DND-41 (cell line): ENCODE data around the gene DCP1B.

ENCODE experiments used
- ATAC-seq: fragments of 200-7000 bp; cut with Tn5 transposase; 3 replicates; pipeline ENCODE4 v1.9.1; 2021; ENCODE audit warnings: low read depth; ENCODE audit not compliant: insufficient read depth
- DNase-seq: peaks from one replicate; pipeline ENCODE4 v3.0.0-alpha.2; 2020
- H2AFZ ChIP-seq: 2 replicates; pipeline ENCODE4 v1.6.0; 2012; ENCODE audit warnings: low read depth, low read length
- H3K27ac ChIP-seq: 2 replicates; pipeline ENCODE4 v1.5.1; 2012; ENCODE audit warnings: low read length, inconsistent platforms
- H3K27me3 ChIP-seq: fragments of 200-600 bp; sonication (generic); 2 replicates; pipeline ENCODE4 v1.6.0; 2012; ENCODE audit warnings: low read length, mild to moderate bottlenecking, inconsistent platforms; ENCODE audit not compliant: insufficient read depth, poor library complexity
- H3K36me3 ChIP-seq: 2 replicates; pipeline ENCODE4 v1.5.1; 2012; ENCODE audit warnings: low read length, inconsistent platforms; ENCODE audit not compliant: insufficient read depth
- H3K4me1 ChIP-seq: 2 replicates; pipeline ENCODE4 v1.5.1; 2012; ENCODE audit warnings: mild to moderate bottlenecking, low read length; ENCODE audit not compliant: insufficient read depth
- H3K4me2 ChIP-seq: 2 replicates; pipeline ENCODE4 v1.6.0; 2012; ENCODE audit warnings: mild to moderate bottlenecking, moderate library complexity, low read length, inconsistent platforms; ENCODE audit not compliant: insufficient read depth
- H3K4me3 ChIP-seq, 2 experiments: fragments of 200-600 bp in 1 of 2; shearing (Covaris generic) in 1 of 2; 2 replicates each; pipeline ENCODE4 v1.5.1; 2012 to 2016; ENCODE audit warnings: inconsistent platforms in 2 of 2, low read length in 2 of 2, mild to moderate bottlenecking in 2 of 2, low read depth in 1 of 2, moderate library complexity in 1 of 2
- H3K79me2 ChIP-seq: 2 replicates; pipeline ENCODE4 v1.6.0; 2012; ENCODE audit warnings: low read length, inconsistent platforms; ENCODE audit not compliant: insufficient read depth
- H3K9ac ChIP-seq: 2 replicates; pipeline ENCODE4 v1.6.0; 2012; ENCODE audit warnings: low read depth, mild to moderate bottlenecking, inconsistent platforms, low read length, moderate library complexity
- H3K9me3 ChIP-seq: 2 replicates; pipeline ENCODE4 v1.5.1; 2012; ENCODE audit warnings: low read length, moderate library complexity, mild to moderate bottlenecking, inconsistent platforms; ENCODE audit not compliant: insufficient read depth, severe bottlenecking
- H4K20me1 ChIP-seq: 2 replicates; pipeline ENCODE4 v1.6.0; 2012; ENCODE audit warnings: low read length; ENCODE audit not compliant: insufficient read depth
- EZH2 ChIP-seq: IDR thresholded peaks from 3 replicates; pipeline ENCODE4 v1.6.1; 2012; ENCODE audit warnings: borderline replicate concordance, low read depth, mild to moderate bottlenecking, moderate library complexity, low read length, inconsistent platforms; ENCODE audit not compliant: severe bottlenecking
- TF ChIP-seq, protein P1 (sequence below): IDR thresholded peaks from 2 replicates; pipeline ENCODE4 v1.5.1; 2012; ENCODE audit warnings: borderline replicate concordance, low read length, moderate library complexity, mild to moderate bottlenecking; ENCODE audit not compliant: poor library complexity, severe bottlenecking; ENCODE audit errors: extremely low read depth

The DCP1B gene

DNA sequence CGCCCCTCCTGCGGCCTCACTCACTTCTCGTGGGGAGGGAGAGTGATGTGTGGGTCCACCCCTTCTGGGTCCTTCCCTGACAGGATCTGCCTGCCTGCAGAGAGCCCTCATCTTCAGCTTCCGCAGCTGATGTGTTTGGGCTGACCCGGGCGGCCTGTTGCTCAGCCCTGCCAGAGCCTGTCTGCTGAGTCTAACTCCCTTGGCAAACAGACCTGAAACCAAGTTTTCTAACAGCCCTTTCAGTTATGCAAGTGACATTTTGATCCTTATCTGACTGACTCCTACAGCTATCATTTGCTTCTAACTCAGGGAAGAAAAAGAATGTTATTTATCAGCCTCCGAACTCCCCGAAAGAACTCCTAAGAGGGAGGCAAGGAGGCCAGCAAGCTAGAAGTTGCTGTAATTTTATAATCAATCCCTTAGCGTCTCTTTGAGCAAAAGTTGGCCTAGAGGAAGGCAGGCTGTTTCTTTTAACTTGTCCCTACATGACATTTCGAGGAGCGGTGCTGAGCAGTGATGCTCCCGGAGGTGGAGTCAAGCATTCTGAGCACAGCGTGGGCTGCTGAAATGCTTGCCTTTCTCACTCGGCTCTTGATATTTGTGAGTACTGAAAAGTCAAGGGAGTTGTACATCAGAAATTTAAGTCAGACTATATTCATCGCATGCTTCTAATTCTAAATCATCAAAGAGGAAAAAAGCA, 54.3 kb downstream of the DCP1B start:
- ATAC-seq = no peak
- peaks cover 84% of the 10 kb centered on the region for H3K36me3 ChIP-seq

DNA sequence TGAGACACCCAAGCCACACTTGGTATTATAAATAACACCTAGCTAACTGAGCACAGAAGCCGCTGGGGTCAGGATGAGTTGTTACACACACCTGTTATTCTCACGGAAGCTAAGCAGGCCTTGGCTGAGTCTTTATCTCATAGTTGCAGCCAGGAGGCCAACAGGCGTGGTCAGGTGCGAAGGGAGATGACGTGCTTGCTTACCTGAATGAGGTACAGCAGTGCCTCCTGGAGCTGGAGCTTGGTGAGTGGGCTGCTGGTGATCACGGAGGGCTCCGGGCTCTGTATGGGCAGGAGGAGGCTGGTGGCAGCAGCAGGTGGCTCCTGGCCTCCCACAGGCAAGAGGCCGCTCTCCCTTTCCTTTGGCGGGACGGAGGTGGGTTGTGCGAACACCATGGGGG, 55.4 kb downstream of the DCP1B start:
- TF ChIP-seq EZH2 = no peak
- TF ChIP-seq, protein P1, sequence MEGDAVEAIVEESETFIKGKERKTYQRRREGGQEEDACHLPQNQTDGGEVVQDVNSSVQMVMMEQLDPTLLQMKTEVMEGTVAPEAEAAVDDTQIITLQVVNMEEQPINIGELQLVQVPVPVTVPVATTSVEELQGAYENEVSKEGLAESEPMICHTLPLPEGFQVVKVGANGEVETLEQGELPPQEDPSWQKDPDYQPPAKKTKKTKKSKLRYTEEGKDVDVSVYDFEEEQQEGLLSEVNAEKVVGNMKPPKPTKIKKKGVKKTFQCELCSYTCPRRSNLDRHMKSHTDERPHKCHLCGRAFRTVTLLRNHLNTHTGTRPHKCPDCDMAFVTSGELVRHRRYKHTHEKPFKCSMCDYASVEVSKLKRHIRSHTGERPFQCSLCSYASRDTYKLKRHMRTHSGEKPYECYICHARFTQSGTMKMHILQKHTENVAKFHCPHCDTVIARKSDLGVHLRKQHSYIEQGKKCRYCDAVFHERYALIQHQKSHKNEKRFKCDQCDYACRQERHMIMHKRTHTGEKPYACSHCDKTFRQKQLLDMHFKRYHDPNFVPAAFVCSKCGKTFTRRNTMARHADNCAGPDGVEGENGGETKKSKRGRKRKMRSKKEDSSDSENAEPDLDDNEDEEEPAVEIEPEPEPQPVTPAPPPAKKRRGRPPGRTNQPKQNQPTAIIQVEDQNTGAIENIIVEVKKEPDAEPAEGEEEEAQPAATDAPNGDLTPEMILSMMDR = no peak
- Histone ChIP-seq H3K27ac (no peak overlapping the region), H3K36me3 (peaks cover 81% of the 10 kb centered on the region)

More for the DNA sequence above, 54.3 kb downstream of the DCP1B start:
- DNase-seq = no peak
- Histone ChIP-seq H3K27me3 (no peaks in the 10 kb centered on the region), H3K4me2 (no peak overlapping the region), H2AFZ (no peak overlapping the region), H3K4me3 (no peak overlapping the region), H3K9me3 (no peaks in the 10 kb centered on the region), H3K9ac (no peak overlapping the region), H3K79me2 (no peaks in the 10 kb centered on the region), H3K27ac (no peak overlapping the region), H3K4me1 (no peaks in the 10 kb centered on the region), H4K20me1 (no peaks in the 10 kb centered on the region)
- TF ChIP-seq EZH2 = no peak
- TF ChIP-seq, protein P1 = no peak

DNA sequence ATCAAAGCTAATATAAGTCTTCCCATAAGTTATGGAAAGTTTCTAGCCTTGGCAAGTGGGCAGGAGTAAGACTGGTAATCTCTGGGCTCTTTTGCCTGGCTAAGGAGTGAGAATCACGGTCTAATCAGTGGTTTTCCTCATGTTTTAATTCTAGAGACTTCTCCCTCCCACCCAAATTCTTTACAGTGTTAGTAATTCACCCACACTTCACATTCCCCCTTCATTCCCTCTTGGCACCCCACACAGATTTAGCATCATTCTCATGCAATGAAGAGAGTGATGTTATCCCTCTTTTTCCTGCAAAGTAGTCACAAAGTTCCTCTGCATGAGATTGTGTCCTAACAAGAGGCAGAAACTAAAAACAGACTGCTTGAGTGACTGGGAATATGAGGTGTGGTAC, 57.2 kb downstream of the DCP1B start:
- Histone ChIP-seq H3K4me2 (no peak overlapping the region), H3K4me1 (no peaks in the 10 kb centered on the region)

More for the DNA sequence above, 55.4 kb downstream of the DCP1B start:
- Histone ChIP-seq H3K4me1 (no peaks in the 10 kb centered on the region), H3K4me2 (no peak overlapping the region), H3K27me3 (no peaks in the 10 kb centered on the region), H4K20me1 (no peaks in the 10 kb centered on the region), H2AFZ (no peak overlapping the region), H3K9ac (no peak overlapping the region), H3K9me3 (no peaks in the 10 kb centered on the region), H3K4me3 (no peak overlapping the region), H3K79me2 (no peaks in the 10 kb centered on the region)
- DNase-seq (no peak), ATAC-seq (no peak)

More for the DNA sequence above, 57.2 kb downstream of the DCP1B start:
- TF ChIP-seq, protein P1 = no peak
- TF ChIP-seq EZH2 = no peak
- no peak overlapping the region for H2AFZ ChIP-seq
- no peak overlapping the region for H3K27ac ChIP-seq
- H3K9ac ChIP-seq = no peak overlapping the region
- no peaks in the 10 kb centered on the region for H4K20me1 ChIP-seq
- no peaks in the 10 kb centered on the region for H3K79me2 ChIP-seq
- ATAC-seq = no peak
- H3K27me3 ChIP-seq = no peaks in the 10 kb centered on the region
- H3K9me3 ChIP-seq = no peaks in the 10 kb centered on the region
- DNase-seq = no peak
- no peak overlapping the region for H3K4me3 ChIP-seq
- H3K36me3 ChIP-seq = peaks cover 67% of the 10 kb centered on the region
